K562 (cell line): ENCODE data around the gene BEST4. TPM values are rescaled to one million over a fixed set of nuclear protein-coding genes. Genes with fewer than 3 reads are reported as not detected.
A peak's percentile ranks its signal among the peaks of the same experiment; 100 is the strongest.

Experiments
- CAMTA2 ChIP-seq: fragments of 250-450 bp; sonication (Bioruptor Pico); conservative IDR thresholded peaks from 2 replicates; pipeline ENCODE4 v1.5.1; 2022
- CHAMP1 ChIP-seq: fragments of 450-650 bp; IDR thresholded peaks from 2 replicates; pipeline ENCODE4 v1.6.1; 2016; ENCODE audit warnings: mild to moderate bottlenecking
- CUX1 ChIP-seq: fragments of 200-800 bp; sonication (Bioruptor generic); IDR thresholded peaks from 2 replicates; pipeline ENCODE4 v1.6.1; 2016; ENCODE audit warnings: missing genetic modification characterization, missing compliant biosample characterization
- NCOR1 ChIP-seq: fragments of 450-650 bp; IDR thresholded peaks from 2 replicates; pipeline ENCODE4 v1.6.1; 2016; ENCODE audit warnings: mild to moderate bottlenecking, moderate library complexity
- TCF3 ChIP-seq: sonication (generic); formaldehyde crosslinking; IDR thresholded peaks from 2 replicates; pipeline ENCODE4 v1.4.0; 2020; ENCODE audit warnings: mild to moderate bottlenecking, missing genetic modification reagents
- ZBTB7A ChIP-seq: IDR thresholded peaks from 2 replicates; pipeline ENCODE4 v1.6.1; 2011; ENCODE audit warnings: low read depth, mild to moderate bottlenecking, low read length, moderate library complexity, borderline replicate concordance; ENCODE audit not compliant: control insufficient read depth
- ZNF740 ChIP-seq, 3 experiments: fragments of 200-800 bp in 1 of 3; sonication (Bioruptor generic) in 1 of 3; sonication (generic) in 1 of 3; formaldehyde crosslinking in 1 of 3; IDR thresholded peaks; 2 replicates each; pipeline versions ENCODE4 v1.6.1 to v1.8.0; 2016 to 2022; ENCODE audit warnings: mild to moderate bottlenecking in 2 of 3, missing compliant biosample characterization in 2 of 3, missing genetic modification characterization in 2 of 3, missing genetic modification reagents in 1 of 3
- polyA plus RNA-seq, 8 experiments: library from polyadenylated mRNA; depleted of rRNA in 4 of 8; stranded (reverse) in 5 of 8; unstranded in 3 of 8; fragments of >200 nt; fragmentation: Nextera tagmentation in 2 of 8; fragmentation: Illumina TruSeq in 1 of 8; extraction: Ambion mirVana in 2 of 8; extraction: Trizol in 1 of 8; gene quantifications; 2 replicates each; pipeline versions ENCODE4 v1.2.1 to v1.2.3, GENCODE V29; 2011 to 2014; ENCODE audit warnings: inconsistent platforms in 1 of 8, missing spikeins in 1 of 8
- total RNA-seq, 7 experiments: library from RNA; depleted of rRNA in 6 of 7; stranded (reverse); fragments of >200 nt in 6 of 7; fragmentation: Illumina TruSeq in 2 of 7; extraction: Trizol in 2 of 7; gene quantifications; 2 replicates each; pipeline versions ENCODE4 v1.2.1 to v1.2.3, GENCODE V29; 2011 to 2021; ENCODE audit warnings: low replicate concordance in 1 of 7
- TF ChIP-seq, protein P1 (sequence below): fragments of 450-650 bp; IDR thresholded peaks from 2 replicates; pipeline ENCODE4 v1.6.1; 2016; ENCODE audit warnings: low read depth, mild to moderate bottlenecking, moderate library complexity

BEST4 gene
- total and polyA plus RNA-seq, 9 of the 15 experiments (the other 6 are each of a cell fraction or from before 2014, with no cell fraction given), result 0.07 to 0.11 TPM; not detected in 7

GRCh38 chr1:44807364-44808062 lies 19.5 kb upstream of the BEST4 start (continued):
- peak; percentile 74 for TF ChIP-seq NCOR1
- peak; percentile 96 for TF ChIP-seq CUX1 (CRISPR knock-in tag)
- TF ChIP-seq, protein P1, sequence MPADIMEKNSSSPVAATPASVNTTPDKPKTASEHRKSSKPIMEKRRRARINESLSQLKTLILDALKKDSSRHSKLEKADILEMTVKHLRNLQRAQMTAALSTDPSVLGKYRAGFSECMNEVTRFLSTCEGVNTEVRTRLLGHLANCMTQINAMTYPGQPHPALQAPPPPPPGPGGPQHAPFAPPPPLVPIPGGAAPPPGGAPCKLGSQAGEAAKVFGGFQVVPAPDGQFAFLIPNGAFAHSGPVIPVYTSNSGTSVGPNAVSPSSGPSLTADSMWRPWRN, result peak; percentile 4; the same call in 1 of the 2 replicates
- no peak for TF ChIP-seq CHAMP1
- peak; percentile 61; the same call in 1 of the 2 replicates for TF ChIP-seq CAMTA2
- 0 out of 2 replicates have a peak, but pooled peaks have one; percentile 68 for TF ChIP-seq ZBTB7A
- peak; percentile 10; the same call in 1 of the 2 replicates for TF ChIP-seq TCF3
- TF ChIP-seq ZNF740 (CRISPR knock-in tag; IDR thresholded peaks at IDR 0.05), result no peak; the same call in 1 of the 2 replicates
- TF ChIP-seq ZNF740 (tag; IDR thresholded peaks at IDR 0.05), result peak; percentile 55 to 74; a peak in 3 of 4 replicates
